HG03354 (cell line): Measurements from ENCODE around the gene PCK1.

Experiments
- ATAC-seq: cut with Tn5 transposase; IDR thresholded peaks from one replicate; pipeline ENCODE4 v1.9.1; 2021; ENCODE audit warnings: mild to moderate bottlenecking; ENCODE audit not compliant: unreplicated experiment, poor library complexity, severe bottlenecking

Gene PCK1

DNA sequence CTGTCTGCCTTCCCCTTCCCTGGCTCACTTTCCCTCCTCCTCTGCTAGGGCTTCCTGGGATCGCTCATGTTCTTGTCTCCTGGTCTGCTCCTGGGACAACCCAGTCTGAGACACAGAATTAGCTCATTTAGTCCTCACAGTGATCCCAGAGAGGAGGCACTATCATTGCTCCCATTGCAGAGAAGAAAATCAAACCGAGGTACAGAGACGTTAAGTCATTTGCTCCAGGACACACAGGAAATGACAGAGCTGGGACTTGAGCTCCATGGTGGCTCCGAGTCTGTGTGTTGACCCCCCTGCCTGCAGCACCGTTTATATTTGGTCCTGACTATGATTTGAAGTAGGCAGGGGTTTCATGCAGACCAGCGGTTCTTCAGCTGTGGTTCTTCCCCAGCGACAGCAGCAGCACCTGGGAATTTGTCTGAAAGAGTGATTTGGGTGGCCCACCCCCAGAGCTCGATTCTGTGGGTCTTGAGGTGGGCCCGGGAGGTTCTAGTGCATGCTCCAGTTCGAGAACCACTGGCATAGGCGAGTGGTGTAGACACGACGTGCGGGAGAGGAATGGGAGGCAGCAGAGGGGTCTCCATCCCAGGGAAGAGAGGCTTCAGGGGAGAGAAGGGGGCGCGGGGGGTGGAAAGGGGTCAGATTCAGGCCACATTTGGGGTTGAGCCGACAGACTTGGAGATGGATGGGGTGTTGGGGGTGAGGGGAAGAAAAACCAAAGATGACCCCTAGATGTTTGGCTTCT, 24.7 kb downstream of the PCK1 start:
- no peak for ATAC-seq

DNA sequence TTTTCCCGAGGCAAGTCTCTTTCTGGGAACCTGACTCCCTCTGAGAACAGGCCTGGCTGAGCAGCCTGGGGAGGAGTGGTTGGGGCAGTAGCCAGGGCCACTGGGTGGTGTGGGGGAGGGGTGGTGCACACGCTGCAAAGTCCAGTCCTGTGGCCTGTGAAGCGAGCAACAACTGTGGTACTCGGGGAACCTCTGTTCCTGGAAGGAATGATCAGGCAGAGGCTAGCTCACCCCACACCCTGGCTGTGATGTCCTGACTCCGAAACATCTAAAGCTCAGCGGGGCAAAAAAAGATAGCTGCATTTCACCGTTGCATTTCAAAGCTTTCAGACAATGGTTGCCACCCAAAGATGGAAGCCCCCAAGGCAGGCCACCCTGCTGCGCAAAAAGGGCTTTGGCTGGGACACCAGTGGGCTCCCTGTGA, 25.5 kb downstream of the PCK1 start:
- no peak for ATAC-seq

DNA sequence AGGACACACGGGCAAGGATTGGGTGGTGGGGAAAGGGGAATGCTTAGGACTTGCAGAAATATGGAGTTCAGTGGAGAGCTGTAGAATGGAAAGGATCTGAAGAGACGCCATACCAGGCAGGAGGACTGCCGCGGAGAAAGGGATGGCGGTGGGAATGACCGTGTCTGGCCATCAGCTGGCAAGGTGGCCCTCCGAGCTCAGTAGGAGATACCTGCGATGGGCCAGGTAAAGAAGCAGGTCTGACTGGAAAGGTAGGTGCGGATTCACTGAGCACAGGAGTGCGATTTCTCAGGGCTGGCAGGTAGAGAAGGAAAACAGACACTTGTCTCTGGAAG, 26.0 kb downstream of the PCK1 start:
- no peak for ATAC-seq

DNA sequence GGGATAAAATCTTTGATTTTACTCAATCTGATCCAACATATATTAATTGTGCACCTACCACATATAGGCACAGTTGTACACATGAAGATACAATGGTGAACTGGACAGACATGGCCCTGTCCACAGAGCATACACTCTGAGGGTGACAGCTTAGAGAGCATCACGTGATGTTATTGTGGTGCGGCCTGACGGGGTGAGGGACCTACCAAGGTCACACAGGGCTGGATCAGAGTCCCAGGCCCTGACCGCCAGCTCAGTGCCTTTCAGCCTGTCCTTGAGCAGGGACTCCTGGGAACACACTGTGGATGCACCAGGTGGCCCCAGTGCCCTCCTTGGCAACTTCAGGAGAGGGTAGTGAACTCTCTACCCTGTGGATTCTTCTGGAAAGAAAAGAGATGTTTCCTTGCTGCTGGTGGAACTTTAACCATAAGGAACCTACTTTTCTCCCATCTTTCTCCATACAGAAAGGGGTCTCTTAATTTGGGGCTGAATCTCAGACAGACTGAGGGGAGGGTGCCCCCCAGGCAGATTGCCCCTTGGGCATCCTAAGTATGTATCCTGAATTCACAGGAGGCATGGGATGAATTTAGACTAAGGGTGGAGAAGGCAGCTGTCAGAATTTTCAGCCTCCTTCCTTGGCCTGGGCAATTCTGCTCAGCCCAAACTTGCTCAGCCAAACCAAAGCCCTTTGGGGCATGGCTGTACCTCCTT, 26.5 kb downstream of the PCK1 start:
- ATAC-seq = no peak

DNA sequence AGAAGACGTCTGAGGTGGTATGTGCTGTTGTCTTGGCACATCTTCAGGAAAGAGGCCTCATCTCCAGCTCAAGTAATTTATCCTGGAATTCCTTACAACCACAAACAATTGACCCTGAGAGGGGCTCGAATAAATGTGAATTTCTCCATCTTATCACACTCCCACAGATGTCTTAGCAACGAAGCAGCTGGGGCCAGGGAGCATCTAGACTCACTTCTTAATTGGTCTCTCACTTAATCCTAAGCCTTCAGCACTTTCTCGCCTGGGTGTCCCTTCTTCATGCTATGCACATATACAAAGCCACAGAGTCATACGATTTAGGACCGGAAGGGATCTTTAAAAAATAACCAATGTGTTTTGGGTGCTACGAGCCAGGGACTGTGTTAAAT, 27.1 kb downstream of the PCK1 start:
- ATAC-seq = no peak

DNA sequence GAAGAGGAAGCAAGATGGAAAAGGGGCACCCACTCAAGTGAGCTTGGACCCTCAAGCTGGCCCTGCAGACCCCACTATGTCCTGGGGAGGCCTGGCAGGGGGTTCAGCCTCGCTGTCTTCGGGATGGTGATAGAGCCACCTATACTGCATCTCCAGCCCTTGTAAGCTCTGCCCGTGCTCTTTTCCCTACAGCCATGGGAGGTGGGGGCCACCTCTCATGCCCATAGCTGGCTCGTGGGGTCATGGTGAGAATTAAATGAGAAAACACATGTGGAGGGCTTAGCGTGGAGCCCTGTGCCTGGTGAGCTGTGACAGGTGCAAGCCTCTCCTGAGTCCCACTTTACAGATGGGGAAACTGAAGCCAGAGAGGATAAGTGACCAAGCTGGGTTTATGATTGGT, 27.7 kb downstream of the PCK1 start:
- no peak for ATAC-seq

DNA sequence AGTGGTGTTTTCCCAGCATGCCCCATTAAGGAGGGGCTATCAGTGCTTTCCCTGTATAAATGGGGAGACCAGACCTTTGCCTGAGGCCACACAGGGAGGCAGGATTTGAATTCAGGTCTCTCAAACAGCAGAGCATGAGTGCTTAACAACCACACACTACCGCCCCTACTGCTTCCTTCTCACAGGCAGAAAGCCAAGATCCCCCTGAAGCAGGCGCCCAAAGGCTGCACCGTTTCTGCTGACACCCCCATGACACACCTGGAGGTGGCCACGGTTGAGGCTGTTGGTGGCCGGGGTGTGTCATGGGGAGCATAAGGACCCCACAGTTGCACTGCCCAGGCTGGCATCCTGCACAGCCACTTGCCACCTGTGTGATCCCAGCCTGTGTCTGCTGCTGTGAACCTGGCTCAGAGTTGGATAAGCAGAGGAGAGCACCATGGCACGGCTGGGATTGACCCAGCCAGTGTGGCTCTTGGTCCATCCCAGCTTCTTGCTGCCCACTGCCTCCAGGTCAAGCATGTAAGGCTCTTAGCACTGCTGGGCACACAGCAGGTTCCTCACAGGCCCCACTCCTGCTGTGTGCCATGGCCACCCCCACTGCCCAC, 28.3 kb downstream of the PCK1 start:
- no peak for ATAC-seq

DNA sequence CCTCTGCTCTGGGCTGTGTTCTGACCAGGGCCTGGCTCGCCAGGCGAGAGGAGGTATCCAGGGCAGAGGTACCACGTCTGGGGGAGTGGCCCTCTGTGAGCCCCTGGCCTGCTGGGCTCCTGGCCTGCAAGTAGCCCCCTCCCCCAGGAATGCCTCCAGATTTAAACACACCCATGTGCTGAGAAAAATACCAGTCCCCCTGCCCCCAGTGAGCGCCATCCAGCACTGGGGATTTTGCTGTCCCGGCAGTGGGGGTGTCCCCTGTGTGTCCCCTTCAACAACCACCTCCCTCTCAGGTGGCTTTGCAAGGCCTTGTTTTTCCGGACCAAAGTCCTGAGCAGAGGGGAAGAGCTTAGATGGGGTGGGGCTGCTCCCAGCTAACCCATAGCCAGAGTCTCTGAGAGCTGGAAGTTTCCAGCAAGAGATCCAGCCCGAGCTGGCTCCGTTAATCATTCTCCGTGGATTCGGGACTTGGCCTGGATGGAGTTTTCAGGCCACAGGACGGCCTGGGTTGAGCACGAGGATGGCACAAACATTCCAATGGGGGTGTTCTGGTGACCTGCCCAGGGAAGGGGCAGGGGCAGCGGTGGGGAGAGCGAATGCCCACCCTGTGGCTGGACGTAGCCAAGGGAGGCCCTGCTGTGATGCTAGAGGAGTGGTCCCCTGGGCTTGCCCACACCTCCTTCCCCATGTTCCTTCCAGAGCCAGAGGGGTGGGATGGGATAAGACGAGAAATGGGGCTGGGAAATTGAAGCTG, 29.0 kb downstream of the PCK1 start:
- ATAC-seq = no peak

DNA sequence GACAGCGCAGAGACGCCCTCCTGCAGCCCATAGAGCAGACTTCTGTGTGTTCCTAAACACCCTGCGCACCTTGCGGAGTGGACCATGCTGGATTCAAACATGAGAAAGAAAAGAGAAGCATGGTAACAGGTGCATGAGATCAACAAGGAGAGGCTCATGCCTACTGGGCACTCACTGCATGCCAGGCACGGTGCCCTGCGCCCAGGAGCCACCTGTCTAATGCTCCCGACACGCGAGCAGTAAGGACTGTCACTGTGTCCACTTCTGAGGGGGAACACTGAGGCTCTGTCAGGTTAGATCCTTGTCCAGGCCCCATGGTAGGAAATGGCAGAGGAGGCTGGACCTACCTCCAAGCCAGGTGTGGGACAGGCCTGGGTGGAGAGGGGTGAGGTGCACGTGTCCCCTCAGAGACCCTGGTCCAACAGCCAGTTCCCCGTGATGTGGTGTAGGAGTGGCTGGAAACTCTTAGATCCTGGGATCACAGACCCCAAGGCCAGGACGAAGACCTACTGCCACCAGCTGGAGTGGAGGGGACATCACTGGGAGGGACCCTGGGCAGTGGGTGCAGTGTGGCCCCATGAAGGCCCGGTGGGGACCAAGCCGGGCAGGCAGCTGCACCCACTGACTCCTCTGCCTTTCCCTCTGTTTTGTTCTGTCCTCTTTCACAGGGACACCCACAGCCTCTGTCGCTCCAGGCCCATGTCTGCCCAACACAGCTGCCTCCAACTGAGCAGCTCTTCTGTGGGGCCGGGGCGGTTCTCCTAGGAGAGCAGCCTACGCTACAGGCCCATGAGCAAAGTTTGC, 29.8 kb downstream of the PCK1 start:
- no peak for ATAC-seq

DNA sequence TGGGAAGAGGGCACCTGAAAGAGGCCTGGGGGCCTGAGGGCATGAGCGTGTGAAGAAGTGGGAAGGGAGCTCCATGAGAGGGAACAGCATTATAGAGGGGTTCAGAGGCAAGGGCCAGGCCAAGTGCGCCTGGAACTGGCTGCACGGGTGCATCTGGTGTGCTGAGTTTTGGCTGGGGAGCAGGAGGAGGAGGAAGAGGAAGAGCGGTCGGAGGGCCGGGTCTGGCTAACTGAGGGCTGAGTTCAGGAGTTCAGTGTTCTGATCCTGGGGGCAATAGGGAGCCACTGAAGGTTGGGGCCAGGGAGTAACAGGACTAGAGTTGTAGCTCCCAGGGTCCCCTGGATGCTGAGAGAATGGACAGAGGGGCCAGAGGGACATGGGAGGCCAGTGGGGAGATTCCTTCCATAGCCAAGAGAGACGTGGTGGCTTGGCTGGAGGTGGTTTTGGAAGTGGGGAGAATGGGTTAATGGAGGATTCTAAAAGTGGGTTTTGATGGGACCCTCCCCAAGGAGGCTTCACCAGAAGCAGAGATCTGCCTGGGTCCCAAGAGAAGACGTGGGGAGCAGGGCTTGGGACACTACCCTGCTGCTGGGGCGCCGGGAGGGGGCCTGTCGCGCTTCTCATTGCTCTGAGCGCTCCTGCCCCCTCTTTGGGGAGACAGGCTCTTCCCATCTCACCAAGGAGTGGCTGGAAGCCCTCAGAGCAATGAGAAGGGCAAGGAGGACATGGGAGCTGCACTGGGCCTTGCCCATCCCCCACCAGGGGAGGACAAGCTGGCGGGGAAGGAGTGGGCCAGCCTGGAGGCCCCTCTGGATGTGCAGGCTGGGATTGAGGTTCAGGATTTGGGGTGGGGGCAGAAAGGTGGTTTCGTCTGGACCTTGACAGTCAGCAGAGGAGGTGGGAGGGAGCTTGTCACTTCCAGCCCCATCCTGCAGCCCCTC, 30.6 kb downstream of the PCK1 start:
- ATAC-seq = no peak

DNA sequence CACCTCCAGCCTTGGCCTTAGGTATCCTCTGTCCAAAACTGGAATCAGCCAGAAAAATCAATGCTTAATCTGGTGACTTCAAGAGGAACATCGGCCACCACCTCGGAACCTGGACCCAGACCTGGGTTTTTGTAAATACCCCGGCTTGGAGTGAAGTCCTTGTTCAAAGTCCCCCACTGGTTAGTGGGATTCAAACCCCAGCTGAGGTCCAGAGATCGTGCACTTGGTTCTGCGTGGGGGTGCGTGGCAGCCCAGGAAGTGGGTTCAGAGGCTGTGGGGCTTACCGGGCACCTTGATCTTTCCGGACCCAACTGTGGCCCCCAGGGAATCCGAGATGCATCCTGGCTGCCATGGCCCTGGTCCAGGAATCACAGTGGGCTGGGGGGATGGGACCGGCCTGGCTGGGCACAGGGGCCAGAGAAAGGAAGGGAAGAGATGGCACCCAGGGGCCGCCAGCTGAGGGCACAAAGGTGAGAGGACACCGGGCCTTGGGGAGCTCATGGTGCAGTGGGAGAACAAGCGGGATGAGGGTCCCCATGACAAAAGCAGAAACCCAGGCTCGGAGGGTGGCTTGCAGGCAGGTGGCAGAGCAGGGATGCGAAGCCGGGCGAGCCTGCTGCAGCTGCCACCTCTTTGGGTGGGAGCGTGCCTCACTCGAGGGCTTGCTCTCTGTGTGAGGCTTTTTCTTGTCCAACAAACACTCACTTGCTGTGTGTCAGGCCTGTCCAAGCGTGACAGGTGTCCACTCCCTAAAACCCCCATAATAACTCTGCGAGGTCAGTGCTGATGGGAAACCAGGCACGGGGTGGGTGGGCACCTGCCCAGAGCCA, 31.6 kb downstream of the PCK1 start:
- no peak for ATAC-seq

DNA sequence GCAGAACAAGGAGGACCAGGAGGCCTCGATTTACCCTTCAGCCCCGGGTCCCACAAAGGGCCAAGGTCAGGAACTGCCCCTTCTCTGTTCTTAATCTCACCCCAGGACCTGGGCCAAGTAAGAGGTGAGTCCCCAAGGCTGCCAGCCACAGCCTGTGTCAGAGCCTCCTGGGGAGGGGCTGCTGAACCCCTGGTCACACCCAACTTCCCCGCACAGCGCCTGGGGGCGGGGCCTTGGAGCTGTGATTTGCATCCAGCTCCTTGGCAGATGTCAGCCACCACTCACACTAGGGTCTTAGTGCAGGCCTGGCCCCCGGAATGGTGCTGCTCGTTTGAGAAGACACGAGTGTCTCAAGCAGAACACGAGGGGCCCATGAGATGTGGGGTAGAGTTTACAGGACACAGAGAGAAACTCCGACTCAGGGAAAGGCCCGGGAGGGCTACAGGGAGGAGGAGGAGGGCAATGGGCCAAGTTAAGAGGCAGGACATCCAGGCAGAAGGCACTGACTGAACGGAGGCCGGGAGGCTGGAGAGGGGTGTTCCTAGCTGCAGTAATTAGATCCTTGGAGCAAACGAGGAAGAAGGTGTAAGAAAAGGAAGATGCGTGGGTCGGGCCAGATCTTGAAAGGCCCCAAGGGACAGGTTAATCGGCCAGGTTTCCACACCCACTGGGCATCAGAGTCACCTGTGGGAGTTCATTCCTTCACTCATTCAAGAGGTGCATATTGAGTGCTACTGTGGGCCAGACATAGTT, 32.4 kb downstream of the PCK1 start:
- ATAC-seq = no peak

DNA sequence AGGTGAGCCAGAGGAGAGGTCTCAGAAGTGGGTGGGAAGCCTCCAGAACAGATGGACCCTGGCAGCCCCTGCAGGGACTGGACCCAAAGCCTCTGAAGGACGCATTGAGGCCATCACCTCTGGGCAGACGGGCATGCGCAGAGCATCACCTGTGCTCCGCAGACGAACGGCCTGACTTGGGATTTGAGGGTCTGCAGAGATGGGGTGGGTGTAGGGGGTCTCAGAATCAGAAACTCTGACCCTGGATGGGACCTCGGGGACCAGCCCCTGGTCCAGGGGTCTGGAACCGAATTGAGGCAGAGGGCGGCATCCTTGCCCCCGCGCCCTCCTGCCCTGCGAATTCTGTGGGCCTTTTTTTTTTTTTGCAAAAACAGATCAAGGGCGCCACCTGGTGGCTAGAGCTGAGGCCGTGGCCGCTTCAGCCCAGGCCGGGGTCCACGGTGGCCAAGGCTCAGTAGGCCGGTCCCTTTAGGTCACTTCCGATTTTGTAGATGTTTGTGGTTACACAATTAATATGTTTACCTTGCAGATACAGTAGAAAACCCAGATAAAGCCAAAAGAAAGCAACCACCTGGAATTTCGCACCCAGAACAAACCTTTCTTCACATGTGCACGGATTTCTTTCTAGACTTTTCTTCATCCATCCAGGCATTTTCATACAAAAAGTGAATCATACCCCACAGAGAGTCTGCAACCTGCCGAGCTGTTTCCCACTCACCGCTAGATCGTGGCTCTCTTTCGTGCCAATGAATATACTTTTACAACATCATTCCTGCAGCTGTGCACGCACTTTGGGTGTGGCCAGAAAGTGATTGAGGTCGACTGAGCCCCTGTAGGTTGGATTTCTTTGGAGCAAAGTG, 33.4 kb downstream of the PCK1 start:
- ATAC-seq = no peak

DNA sequence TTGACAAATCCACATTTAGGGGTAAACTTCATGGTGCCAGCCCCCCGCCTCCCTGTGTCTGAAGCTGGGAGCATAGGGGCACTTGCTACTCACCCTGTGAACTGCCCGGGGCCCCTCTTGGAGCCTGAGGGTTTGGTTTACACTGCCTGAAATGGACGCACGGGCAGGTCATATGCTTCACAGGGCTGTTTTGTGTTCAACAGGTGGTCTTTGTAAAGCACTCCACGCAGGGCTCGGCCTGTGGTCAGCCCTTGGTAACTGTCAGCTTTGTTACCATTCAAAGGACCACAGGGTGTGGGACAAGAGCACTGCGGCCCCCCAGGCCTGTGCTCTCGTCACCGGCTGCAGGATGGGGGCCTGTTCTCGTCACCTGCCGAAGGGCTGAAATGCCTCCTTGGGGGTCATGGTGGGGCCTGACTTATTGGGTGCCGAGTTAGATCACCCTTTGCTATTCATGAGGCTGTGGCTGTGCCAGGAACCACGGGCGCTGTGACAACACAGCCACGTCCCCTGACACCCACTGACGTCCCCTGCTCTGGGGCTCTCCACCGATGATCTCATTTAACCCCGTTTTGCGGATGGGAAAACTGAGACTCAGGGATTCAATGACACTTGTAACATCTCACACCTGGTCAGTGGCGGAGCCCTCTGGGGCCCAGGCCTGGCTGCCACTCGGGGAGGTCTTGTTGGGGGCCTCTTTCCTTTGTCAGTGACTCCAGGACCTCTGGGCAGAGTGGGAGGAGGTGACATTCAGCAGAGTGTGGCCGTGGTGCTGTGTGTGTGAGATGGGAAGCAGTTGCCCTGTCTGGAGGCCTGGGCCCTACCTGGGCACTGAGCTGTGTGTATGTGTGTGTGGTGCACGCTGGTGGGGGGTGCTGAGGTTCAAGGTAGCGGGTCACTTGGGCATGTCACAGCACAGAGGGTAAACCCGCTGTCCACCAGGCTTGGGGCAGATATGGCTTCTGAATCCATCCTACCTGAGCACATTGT, 34.4 kb downstream of the PCK1 start:
- ATAC-seq = no peak

DNA sequence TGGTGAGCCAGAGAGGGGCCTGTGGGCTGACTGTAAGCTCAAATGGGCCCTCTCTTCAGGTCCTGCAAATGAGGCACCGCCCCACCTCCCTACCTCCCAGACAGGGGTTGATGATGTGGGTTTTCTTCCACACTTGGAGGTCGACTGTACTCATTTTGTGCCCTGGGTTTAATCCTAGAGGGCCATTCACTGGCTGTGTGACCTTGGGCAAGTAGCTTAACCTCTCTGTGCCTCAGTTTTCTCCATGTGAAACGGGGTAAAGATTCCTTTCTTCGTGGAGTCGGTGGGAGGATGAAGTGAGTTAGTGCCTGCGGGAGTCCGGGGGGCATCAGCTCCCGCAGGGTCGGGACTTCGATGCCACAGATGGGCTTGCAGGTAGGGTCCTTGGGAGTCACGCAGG, 35.4 kb downstream of the PCK1 start:
- no peak for ATAC-seq
